H54 (cell line): ENCODE measurements around the gene SEC22B.
"Not testable (repeated sequence)": the region's sequence is repeated elsewhere in the genome, so short reads cannot be mapped to it uniquely, and the experiment has no call there.

Source experiments
- DNase-seq: peaks from one replicate; pipeline ENCODE4 v3.0.0; 2011; ENCODE audit warnings: low spot score, mixed read lengths; ENCODE audit not compliant: insufficient read length
- FAIRE-seq: peaks from 3 replicates; lab custom pipeline; 2011; peaks lifted over from hg19 to GRCh38; lab: Jason Lieb, UNC
- POLR2A ChIP-seq: IDR thresholded peaks from 2 replicates; pipeline ENCODE4 v1.6.1; 2011; ENCODE audit warnings: low read depth, mild to moderate bottlenecking, low read length

Gene SEC22B

GRCh38 chr1:120150138-120150822 lies 26.0 kb downstream of the SEC22B start:
- not testable (repeated sequence) for FAIRE-seq, DNase-seq

GRCh38 chr1:120149420-120150059 lies 26.8 kb downstream of the SEC22B start:
- DNase-seq, FAIRE-seq: not testable (repeated sequence)

GRCh38 chr1:120145806-120146205 lies 30.5 kb downstream of the SEC22B start:
- FAIRE-seq, DNase-seq: not testable (repeated sequence)

GRCh38 chr1:120144626-120145025 lies 31.7 kb downstream of the SEC22B start:
- peak; percentile 92 for FAIRE-seq

GRCh38 chr1:120144169-120144568 lies 32.2 kb downstream of the SEC22B start:
- DNase-seq, FAIRE-seq: not testable (repeated sequence)

More at GRCh38 chr1:120144626-120145025, 31.7 kb downstream of the SEC22B start:
- DNase-seq, result not testable (repeated sequence)

GRCh38 chr1:120143334-120143733 lies 33.0 kb downstream of the SEC22B start:
- peak; percentile 30 for FAIRE-seq
- not testable (repeated sequence) for DNase-seq

GRCh38 chr1:120142512-120143263 lies 33.6 kb downstream of the SEC22B start:
- FAIRE-seq, result peak; percentile 82
- DNase-seq, result peak; percentile 0

- FAIRE-seq, result peak; percentile 66
- DNase-seq, result not testable (repeated sequence)
Measured at GRCh38 chr1:120141865-120142264, 34.5 kb downstream of the SEC22B start.

- not testable (repeated sequence) for FAIRE-seq, DNase-seq
Measured at GRCh38 chr1:120140656-120141265, 35.6 kb downstream of the SEC22B start.

- peak; percentile 84 for FAIRE-seq
Measured at GRCh38 chr1:120136086-120136485, 40.2 kb downstream of the SEC22B start.

GRCh38 chr1:120133928-120134325 lies 42.4 kb downstream of the SEC22B start:
- DNase-seq, FAIRE-seq: not testable (repeated sequence)

More at GRCh38 chr1:120136086-120136485, 40.2 kb downstream of the SEC22B start:
- not testable (repeated sequence) for DNase-seq

GRCh38 chr1:120133228-120133927 lies 42.9 kb downstream of the SEC22B start:
- no peak for FAIRE-seq
- TF ChIP-seq POLR2A, result no peak
- no peak for DNase-seq

GRCh38 chr1:120132406-120132763 lies 43.9 kb downstream of the SEC22B start:
- FAIRE-seq, DNase-seq: not testable (repeated sequence)

- DNase-seq, result not testable (repeated sequence)
- FAIRE-seq, result peak; percentile 91
Measured at GRCh38 chr1:120131611-120132405, 44.5 kb downstream of the SEC22B start.

GRCh38 chr1:120127921-120128320 lies 48.4 kb downstream of the SEC22B start:
- FAIRE-seq, result not testable (repeated sequence)

GRCh38 chr1:120126216-120126615 lies 50.1 kb downstream of the SEC22B start:
- not testable (repeated sequence) for DNase-seq, FAIRE-seq

More at GRCh38 chr1:120127921-120128320, 48.4 kb downstream of the SEC22B start:
- not testable (repeated sequence) for DNase-seq

GRCh38 chr1:120124628-120125027 lies 51.7 kb downstream of the SEC22B start:
- FAIRE-seq, DNase-seq: not testable (repeated sequence)

GRCh38 chr1:120123813-120124510 lies 52.4 kb downstream of the SEC22B start:
- FAIRE-seq, result peak; percentile 58
- not testable (repeated sequence) for DNase-seq
